ENCODE data around the gene TFPI2. TPM values are rescaled to one million over a fixed set of nuclear protein-coding genes. Genes with fewer than 3 reads are reported as not detected.

The TFPI2 gene
- polyA plus RNA-seq (2012; ENCODE audit: insufficient read depth, insufficient read length, low read depth) = not detected

DNA sequence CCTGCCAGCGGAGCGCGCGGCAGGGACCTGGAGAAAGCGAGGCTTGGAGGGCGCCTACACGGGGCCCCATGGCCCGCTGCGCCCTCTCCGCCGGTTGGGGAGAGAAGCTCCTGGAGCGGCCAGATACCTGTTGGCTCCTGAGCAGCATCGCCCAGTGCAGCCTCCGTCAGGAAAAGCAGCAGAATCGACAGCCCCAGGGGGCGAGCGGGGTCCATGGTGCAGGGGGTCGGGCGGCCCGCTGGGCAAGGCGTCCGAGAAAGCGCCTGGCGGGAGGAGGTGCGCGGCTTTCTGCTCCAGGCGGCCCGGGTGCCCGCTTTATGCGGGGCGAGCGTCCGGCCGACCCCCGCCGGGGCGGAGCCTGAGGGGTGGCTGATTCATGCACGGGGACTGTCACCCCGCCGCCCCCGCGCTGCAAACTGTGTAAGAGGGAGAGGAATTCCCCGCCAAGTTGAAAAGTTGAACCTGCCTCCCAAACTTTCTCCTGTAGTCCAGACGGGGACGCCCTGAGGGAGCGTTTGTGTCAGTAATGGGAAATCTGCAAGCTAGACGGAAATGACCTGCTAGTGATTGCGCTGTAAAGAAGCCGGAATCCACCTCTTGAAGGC lies at the start of gene TFPI2:
Gene TFPI2, minus strand, starts transcription at position 290 of the 605 bp plus-strand sequence. Its CDS starts 75 bp downstream, at position 215.
- H3K36me3 ChIP-seq = no peaks in the 10 kb centered on the region
- H3K27me3 ChIP-seq = peaks cover 39% of the 10 kb centered on the region
- no peak within 1 kb of the TSS for H3K4me3 ChIP-seq (ENCODE audit: low read depth, low read length)
- peak; percentile 6 for DNase-seq
- no peak for TF ChIP-seq CTCF (IDR thresholded peaks at IDR 0.05; ENCODE audit: low read depth, low read length)
- H3K9me3 ChIP-seq = no peaks in the 10 kb centered on the region; the same call in 1 of the 2 replicates
- H3K4me1 ChIP-seq = no peaks in the 10 kb centered on the region

GRCh38 chr7:93938293-93938692 lies 47.7 kb upstream of the TFPI2 start:
- Histone ChIP-seq H3K4me3 (ENCODE audit: low read depth, low read length) (no peak overlapping the region), H3K4me1 (no peaks in the 10 kb centered on the region), H3K36me3 (no peaks in the 10 kb centered on the region), H3K27me3 (no peaks in the 10 kb centered on the region), H3K9me3 (no peaks in the 10 kb centered on the region)
- DNase-seq = no peak
- TF ChIP-seq CTCF (IDR thresholded peaks at IDR 0.05; ENCODE audit: low read depth, low read length) = no peak

GRCh38 chr7:93937818-93938217 lies 47.3 kb upstream of the TFPI2 start:
- Histone ChIP-seq H3K4me3 (ENCODE audit: low read depth, low read length) (no peak overlapping the region), H3K9me3 (no peaks in the 10 kb centered on the region), H3K27me3 (no peaks in the 10 kb centered on the region), H3K36me3 (no peaks in the 10 kb centered on the region), H3K4me1 (no peaks in the 10 kb centered on the region)
- no peak for DNase-seq
- no peak for TF ChIP-seq CTCF (IDR thresholded peaks at IDR 0.05; ENCODE audit: low read depth, low read length)

DNA sequence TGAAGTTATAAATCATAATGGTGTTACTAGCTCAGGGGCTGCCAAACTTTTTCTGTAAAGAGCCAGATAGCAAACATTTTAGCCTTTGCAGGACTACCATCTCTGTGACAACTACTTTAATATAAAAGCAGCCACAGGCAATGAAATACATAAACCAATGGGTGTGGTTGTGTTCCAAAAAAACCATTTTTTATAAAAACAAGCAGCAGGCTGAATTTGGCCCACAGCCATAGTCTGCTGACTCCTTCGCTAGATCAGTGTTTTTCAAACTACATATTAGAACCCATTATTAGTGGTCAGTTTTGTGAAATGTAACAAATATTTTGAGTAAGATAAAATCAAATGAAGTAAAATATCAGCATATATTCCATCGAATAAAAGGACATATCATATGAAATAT lies 44.5 kb upstream of the TFPI2 start:
- no peak for TF ChIP-seq CTCF (IDR thresholded peaks at IDR 0.05; ENCODE audit: low read depth, low read length)
- no peaks in the 10 kb centered on the region for H3K9me3 ChIP-seq
- DNase-seq = no peak
- no peaks in the 10 kb centered on the region for H3K36me3 ChIP-seq
- H3K4me3 ChIP-seq (ENCODE audit: low read depth, low read length) = no peak overlapping the region
- H3K27me3 ChIP-seq = no peaks in the 10 kb centered on the region
- H3K4me1 ChIP-seq = no peaks in the 10 kb centered on the region

GRCh38 chr7:93933156-93933555 lies 42.6 kb upstream of the TFPI2 start:
- no peak overlapping the region for H3K4me3 ChIP-seq (ENCODE audit: low read depth, low read length)
- H3K27me3 ChIP-seq = no peaks in the 10 kb centered on the region
- DNase-seq = no peak
- H3K4me1 ChIP-seq = no peaks in the 10 kb centered on the region
- no peaks in the 10 kb centered on the region for H3K36me3 ChIP-seq
- TF ChIP-seq CTCF (IDR thresholded peaks at IDR 0.05; ENCODE audit: low read depth, low read length) = no peak
- H3K9me3 ChIP-seq = no peaks in the 10 kb centered on the region

DNA sequence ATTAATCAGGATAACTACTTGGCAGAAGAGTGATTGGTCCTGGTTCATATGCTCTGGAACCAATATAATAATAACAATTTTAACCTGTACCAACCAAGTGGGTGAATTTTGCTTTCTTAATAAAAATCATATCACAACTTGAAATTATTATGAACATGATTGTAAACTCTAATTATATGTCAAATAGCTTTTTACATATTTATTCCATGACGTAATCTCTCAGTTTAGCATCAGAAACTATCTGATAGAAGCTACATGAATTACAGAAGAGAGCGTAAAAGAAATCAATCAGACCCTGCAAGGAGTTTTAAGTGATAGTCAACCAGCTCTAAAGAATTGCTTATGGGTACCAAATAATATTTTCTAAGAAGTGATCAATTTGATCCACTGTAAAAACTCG lies 41.1 kb upstream of the TFPI2 start:
- Histone ChIP-seq H3K4me3 (ENCODE audit: low read depth, low read length) (no peak overlapping the region), H3K4me1 (no peaks in the 10 kb centered on the region), H3K36me3 (no peaks in the 10 kb centered on the region), H3K27me3 (no peaks in the 10 kb centered on the region), H3K9me3 (no peaks in the 10 kb centered on the region)
- DNase-seq = no peak
- TF ChIP-seq CTCF (IDR thresholded peaks at IDR 0.05; ENCODE audit: low read depth, low read length) = no peak
